ENCODE data around the gene EMID1. TPM values are rescaled to one million over a fixed set of nuclear protein-coding genes. Genes with fewer than 3 reads are reported as not detected.

EMID1 gene
- total RNA-seq, 2 donors from 2014 or later, result 0.33 to 0.51 TPM

DNA sequence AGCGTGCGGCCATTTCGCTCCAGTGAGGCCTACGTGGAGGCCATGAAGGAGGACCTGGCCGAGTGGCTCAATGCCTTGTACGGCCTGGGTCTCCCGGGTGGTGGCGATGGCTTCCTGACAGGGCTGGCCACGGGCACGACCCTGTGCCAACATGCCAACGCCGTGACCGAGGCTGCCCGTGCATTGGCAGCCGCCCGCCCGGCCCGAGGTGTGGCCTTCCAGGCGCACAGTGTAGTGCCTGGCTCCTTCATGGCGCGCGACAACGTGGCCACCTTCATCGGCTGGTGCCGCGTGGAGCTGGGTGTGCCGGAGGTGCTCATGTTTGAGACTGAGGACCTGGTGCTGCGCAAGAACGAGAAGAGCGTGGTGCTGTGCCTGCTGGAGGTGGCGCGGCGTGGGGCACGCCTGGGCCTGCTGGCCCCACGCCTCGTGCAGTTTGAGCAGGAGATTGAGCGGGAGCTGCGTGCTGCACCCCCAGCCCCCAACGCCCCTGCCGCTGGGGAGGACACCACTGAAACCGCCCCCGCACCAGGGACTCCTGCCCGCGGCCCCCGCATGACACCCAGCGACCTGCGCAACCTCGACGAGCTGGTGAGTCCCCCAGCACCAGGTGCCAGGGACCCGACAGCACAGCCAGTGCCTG, 102.6 kb downstream of the EMID1 start:
- TF ChIP-seq, protein P1, sequence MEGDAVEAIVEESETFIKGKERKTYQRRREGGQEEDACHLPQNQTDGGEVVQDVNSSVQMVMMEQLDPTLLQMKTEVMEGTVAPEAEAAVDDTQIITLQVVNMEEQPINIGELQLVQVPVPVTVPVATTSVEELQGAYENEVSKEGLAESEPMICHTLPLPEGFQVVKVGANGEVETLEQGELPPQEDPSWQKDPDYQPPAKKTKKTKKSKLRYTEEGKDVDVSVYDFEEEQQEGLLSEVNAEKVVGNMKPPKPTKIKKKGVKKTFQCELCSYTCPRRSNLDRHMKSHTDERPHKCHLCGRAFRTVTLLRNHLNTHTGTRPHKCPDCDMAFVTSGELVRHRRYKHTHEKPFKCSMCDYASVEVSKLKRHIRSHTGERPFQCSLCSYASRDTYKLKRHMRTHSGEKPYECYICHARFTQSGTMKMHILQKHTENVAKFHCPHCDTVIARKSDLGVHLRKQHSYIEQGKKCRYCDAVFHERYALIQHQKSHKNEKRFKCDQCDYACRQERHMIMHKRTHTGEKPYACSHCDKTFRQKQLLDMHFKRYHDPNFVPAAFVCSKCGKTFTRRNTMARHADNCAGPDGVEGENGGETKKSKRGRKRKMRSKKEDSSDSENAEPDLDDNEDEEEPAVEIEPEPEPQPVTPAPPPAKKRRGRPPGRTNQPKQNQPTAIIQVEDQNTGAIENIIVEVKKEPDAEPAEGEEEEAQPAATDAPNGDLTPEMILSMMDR (IDR thresholded peaks at IDR 0.05), result no peak
- DNase-seq (ENCODE audit: low spot score), result no peak
- Histone ChIP-seq H3K4me3 (peak overlapping the region; percentile 81 to 91), H3K36me3 (peaks cover 9% of the 10 kb centered on the region), H3K27ac (peak overlapping the region; percentile 88 to 89), H3K9me3 (no peaks in the 10 kb centered on the region), H3K4me1 (peaks cover 0 to 62% of the 10 kb centered on the region in 2 donors), H3K27me3 (no peaks in the 10 kb centered on the region)

- Histone ChIP-seq H3K27ac (peak overlapping the region; percentile 88 to 89), H3K36me3 (peaks cover 9% of the 10 kb centered on the region), H3K4me1 (peaks cover 0 to 64% of the 10 kb centered on the region in 2 donors), H3K9me3 (no peaks in the 10 kb centered on the region), H3K4me3 (peak overlapping the region; percentile 81 to 91), H3K27me3 (no peaks in the 10 kb centered on the region)
- TF ChIP-seq, protein P1 (IDR thresholded peaks at IDR 0.05), result no peak
- no peak for DNase-seq (ENCODE audit: low spot score)
Measured at GRCh38 chr22:29308791-29309262, 103.1 kb downstream of the EMID1 start.

Other genes starting within 250 kb of the EMID1 start
- not detected for gene C22orf31, start 144.1 kb upstream of the EMID1 start, total RNA-seq
- 10 to 100 TPM; 39.7 to 44.7 TPM for gene KREMEN1, start 132.9 kb upstream of the EMID1 start, total RNA-seq
- gene RHBDD3, start 62.1 kb downstream of the EMID1 start, total RNA-seq, result 10 to 100 TPM; 16.5 to 23.4 TPM
- 100 to 1,000 TPM; 153 to 179 TPM for gene EWSR1, start 62.4 kb downstream of the EMID1 start, total RNA-seq
- 10 to 100 TPM; 19.4 to 28.0 TPM for gene GAS2L1, start 100.8 kb downstream of the EMID1 start, total RNA-seq
- 1 to 10 TPM; 1.1 to 1.8 TPM for gene RASL10A, start 109.8 kb downstream of the EMID1 start, total RNA-seq
- 10 to 100 TPM; 31.4 to 46.2 TPM for gene AP1B1, start 182.7 kb downstream of the EMID1 start, total RNA-seq
- gene RFPL1, start 232.7 kb downstream of the EMID1 start, total RNA-seq, result not detected